RWPE2 (cell line): Measurements from ENCODE around the gene KRABD2.

Experiments
- ATAC-seq: fragments of 200-7000 bp; cut with Tn5 transposase; 3 replicates; pipeline ENCODE4 v1.9.1; 2021; ENCODE audit warnings: low read depth
- DNase-seq: peaks from one replicate; pipeline ENCODE4 v3.0.0-alpha.2; 2020; ENCODE audit warnings: low spot score
- H3K27ac ChIP-seq: fragments of 450-650 bp; 2 replicates; pipeline ENCODE4 v1.5.1; 2017; ENCODE audit warnings: mild to moderate bottlenecking; ENCODE audit not compliant: poor library complexity, severe bottlenecking
- H3K27me3 ChIP-seq: fragments of 250-450 bp; sonication (Bioruptor Pico); 2 replicates; pipeline ENCODE4 v1.5.1; 2021; ENCODE audit warnings: mild to moderate bottlenecking, moderate library complexity; ENCODE audit not compliant: insufficient read depth, poor library complexity, severe bottlenecking
- H3K36me3 ChIP-seq: fragments of 250-450 bp; sonication (Bioruptor Pico); 2 replicates; pipeline ENCODE4 v1.5.1; 2020; ENCODE audit warnings: low read depth, mild to moderate bottlenecking, moderate library complexity
- H3K4me1 ChIP-seq: fragments of 250-450 bp; sonication (Bioruptor Pico); 2 replicates; pipeline ENCODE4 v1.5.1; 2021; ENCODE audit warnings: mild to moderate bottlenecking, moderate library complexity; ENCODE audit not compliant: insufficient read depth, poor library complexity, severe bottlenecking
- H3K4me3 ChIP-seq: fragments of 250-450 bp; sonication (Bioruptor Pico); 2 replicates; pipeline ENCODE4 v1.5.1; 2021; ENCODE audit warnings: mild to moderate bottlenecking, moderate library complexity; ENCODE audit not compliant: severe bottlenecking
- H3K9me3 ChIP-seq: fragments of 250-450 bp; sonication (Bioruptor Pico); 2 replicates; pipeline ENCODE4 v1.5.1; 2021; ENCODE audit warnings: mild to moderate bottlenecking, moderate library complexity; ENCODE audit not compliant: severe bottlenecking
- CTCF ChIP-seq: fragments of 450-650 bp; IDR thresholded peaks from one replicate; pipeline ENCODE4 v1.5.1; 2017; ENCODE audit warnings: mild to moderate bottlenecking, moderate library complexity; ENCODE audit not compliant: poor library complexity, severe bottlenecking

The KRABD2 gene

GRCh38 chr17:8365143-8365542, 11.4 kb downstream of the KRABD2 start:
- no peak for TF ChIP-seq CTCF
- peaks cover 8% of the 10 kb centered on the region for H3K36me3 ChIP-seq
- H3K27ac ChIP-seq, result no peak overlapping the region
- H3K9me3 ChIP-seq, result no peaks in the 10 kb centered on the region
- ATAC-seq (no peak), DNase-seq (no peak)
- H3K27me3 ChIP-seq, result no peaks in the 10 kb centered on the region
- peaks cover 14% of the 10 kb centered on the region for H3K4me1 ChIP-seq
- no peak overlapping the region for H3K4me3 ChIP-seq

- Histone ChIP-seq H3K27me3 (no peaks in the 10 kb centered on the region), H3K36me3 (no peaks in the 10 kb centered on the region), H3K27ac (no peak overlapping the region), H3K9me3 (no peaks in the 10 kb centered on the region), H3K4me3 (no peak overlapping the region), H3K4me1 (peaks cover 16% of the 10 kb centered on the region)
- ATAC-seq, result no peak
- no peak for DNase-seq
- TF ChIP-seq CTCF, result no peak
Observed at GRCh38 chr17:8362651-8363332, 13.7 kb downstream of the KRABD2 start.

GRCh38 chr17:8360751-8361150, 15.8 kb downstream of the KRABD2 start:
- Histone ChIP-seq H3K36me3 (no peaks in the 10 kb centered on the region), H3K4me3 (no peak overlapping the region), H3K27ac (no peak overlapping the region), H3K4me1 (peaks cover 8% of the 10 kb centered on the region), H3K9me3 (no peaks in the 10 kb centered on the region), H3K27me3 (no peaks in the 10 kb centered on the region)
- no peak for TF ChIP-seq CTCF
- DNase-seq, result no peak
- ATAC-seq, result no peak

GRCh38 chr17:8360260-8360659, 16.2 kb downstream of the KRABD2 start:
- no peak for DNase-seq

More at GRCh38 chr17:8360260-8360659, 16.2 kb downstream of the KRABD2 start:
- Histone ChIP-seq H3K4me1 (peaks cover 4% of the 10 kb centered on the region), H3K9me3 (no peaks in the 10 kb centered on the region), H3K36me3 (no peaks in the 10 kb centered on the region), H3K27me3 (no peaks in the 10 kb centered on the region), H3K4me3 (no peak overlapping the region), H3K27ac (no peak overlapping the region)
- ATAC-seq, result no peak
- TF ChIP-seq CTCF, result no peak
